HG02840 (cell line): ENCODE data around the gene AP1M2.
"Not testable (repeated sequence)": the region's sequence is repeated elsewhere in the genome, so short reads cannot be mapped to it uniquely, and the experiment has no call there.

Source experiments
- ATAC-seq: cut with Tn5 transposase; IDR thresholded peaks from one replicate; pipeline ENCODE4 v1.9.1; 2021; ENCODE audit warnings: mild to moderate bottlenecking, moderate library complexity, moderate number of reproducible peaks; ENCODE audit not compliant: unreplicated experiment, low FRiP score

AP1M2 gene

GRCh38 chr19:10566408-10566657 lies 20.8 kb downstream of the AP1M2 start:
- no peak for ATAC-seq

DNA sequence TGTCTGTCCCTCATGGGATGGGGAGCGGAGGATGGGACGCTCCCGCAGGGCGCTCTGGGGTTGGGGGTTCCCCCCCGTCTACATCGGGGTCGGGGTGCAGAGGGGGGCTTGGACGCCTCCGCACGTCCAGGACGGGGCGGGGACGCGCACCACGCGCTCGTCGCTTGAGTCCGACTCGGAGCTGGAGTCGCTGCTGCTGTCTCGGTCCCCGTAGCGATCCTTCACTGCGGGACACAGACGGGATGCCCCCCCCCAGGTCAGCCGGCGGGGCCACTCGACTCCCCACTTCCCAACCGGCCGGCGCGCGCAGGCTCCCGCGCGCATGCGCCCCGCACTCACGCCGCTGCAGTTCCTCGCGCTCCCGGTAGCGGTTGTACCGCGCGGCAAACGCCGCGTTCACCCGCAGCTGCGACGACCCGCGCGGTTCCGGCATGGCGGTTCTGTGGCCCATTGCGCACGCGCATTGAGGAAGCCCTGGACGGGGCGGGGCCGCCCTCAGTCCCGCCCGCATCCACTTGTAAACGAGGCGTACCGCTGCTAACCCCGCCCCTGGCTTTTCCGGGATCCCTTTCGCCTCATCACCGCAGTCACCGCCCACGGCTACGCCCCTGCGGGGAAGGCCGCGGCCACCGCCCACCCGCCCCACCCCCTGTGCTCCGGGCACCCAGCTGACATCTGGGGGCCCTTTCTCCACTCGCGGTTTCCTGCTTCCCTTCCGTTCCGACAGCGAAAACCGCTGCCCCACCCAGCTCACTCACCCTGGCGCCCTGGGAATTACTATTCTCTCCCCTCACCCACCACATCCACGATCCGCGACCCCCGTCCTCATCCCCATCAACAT lies 21.3 kb downstream of the AP1M2 start, which contains the start of gene KRI1:
Gene KRI1, minus strand, starts transcription at position 444 of the 841 bp plus-strand sequence. Its CDS starts 11 bp downstream, at position 433.
- ATAC-seq, result peak; percentile 63

DNA sequence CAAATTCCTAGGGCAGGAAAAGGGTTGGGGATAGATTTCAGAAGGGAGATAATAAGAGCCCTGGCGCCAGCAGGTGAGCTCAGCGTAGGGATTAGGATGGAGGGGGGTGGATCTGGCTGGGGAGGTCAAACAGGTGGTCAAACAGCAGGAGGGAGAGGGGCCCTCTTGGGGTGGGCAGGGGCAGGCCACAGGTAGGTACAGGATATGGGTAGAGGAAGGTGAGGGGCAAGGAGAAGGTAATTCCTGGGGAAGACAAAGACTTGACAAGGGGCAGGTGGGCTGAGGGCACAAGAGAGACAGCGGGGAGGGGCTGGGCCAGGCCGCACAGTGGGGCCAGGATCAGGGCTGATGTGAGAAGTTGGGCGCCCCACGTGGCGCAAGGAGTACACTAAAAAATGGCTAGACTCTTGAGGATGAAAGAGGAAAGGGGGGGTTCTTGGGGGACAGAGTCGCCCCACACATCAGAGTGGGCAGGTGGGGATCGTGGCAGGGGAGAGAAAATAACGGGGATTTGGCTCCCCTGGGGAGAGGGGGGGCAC lies 22.0 kb downstream of the AP1M2 start:
- ATAC-seq, result no peak

DNA sequence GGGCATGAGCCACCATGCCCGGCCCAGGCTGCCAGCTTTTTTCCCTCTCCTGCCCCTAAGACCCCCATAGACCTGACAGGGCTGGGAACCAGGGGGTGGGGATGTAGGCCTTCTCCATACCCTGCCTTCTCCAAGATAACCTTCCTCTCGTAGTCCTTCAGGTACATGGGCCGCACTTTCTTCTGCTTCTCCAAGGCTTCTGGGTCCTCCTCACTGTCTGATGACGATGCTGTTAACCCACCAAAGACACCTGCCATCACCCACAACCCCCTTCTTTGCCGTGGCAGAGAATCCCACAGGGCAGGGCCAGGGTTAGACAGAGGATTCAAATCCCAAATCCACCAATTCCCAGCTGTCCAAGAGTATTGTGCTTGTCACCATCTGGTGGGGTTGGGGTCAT lies 24.5 kb downstream of the AP1M2 start:
- no peak for ATAC-seq

DNA sequence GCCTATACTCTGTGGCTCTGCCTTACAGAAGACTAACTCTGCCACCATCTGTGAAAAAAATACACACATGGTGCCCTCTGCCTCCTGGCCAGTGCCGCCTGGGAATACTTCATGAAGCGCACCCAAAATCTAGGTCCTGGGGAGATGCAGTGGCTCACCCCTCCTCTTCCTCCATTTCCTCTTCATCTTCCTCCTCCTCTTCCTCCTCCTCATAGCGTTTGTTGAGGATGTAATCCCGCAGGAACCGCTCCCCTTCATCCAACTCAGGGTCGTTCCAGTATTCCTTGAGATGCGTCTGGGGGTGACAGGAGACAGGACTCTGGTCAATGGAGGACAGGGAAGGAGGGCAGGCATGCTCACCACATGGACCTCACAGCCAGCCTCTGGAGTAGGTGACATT lies 27.0 kb downstream of the AP1M2 start:
- ATAC-seq, result no peak

- no peak for ATAC-seq
Observed at GRCh38 chr19:10557603-10558197, 29.4 kb downstream of the AP1M2 start.

DNA sequence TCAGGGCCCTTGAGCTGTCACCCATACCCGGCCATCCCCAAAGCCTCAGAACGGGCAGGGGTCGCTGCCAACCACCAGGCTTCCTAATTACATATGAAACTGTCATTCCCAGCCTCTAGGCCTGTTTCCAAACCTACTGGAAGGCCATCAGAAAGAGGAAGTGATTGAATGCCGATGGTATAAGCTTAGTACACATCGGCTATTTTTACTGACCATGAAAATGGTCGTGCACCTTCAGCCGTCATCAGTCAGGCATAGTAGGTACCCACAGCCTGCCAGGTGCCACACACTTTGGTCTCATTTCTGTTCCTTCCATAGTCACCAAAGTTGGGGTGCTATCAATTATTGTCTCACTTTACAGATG lies 31.5 kb downstream of the AP1M2 start:
- no peak for ATAC-seq

- ATAC-seq, result no peak
Observed at GRCh38 chr19:10554760-10555609, 32.1 kb downstream of the AP1M2 start.

DNA sequence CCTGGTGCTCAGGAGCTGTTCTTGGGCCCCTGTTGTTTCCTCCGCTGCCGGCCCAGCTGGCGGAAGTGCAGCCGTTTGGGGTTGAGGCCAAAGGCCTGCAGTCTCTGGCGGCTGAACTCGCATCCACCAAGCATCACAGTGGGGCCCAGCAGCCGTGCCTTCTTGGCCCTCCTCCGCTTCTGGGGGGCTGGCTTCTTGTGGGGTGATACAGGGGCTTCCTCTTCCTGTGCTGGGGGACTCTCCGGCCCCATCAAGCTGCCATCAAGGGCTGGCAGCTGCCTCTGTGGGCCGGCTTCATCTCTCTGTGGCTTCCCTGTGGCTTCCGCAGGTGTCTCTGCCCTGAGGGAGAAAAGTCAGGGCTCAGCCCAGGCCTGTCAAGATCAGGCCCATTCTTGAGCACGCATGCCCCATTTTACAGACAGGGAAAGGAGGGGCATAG lies 33.1 kb downstream of the AP1M2 start:
- ATAC-seq, result peak; percentile 55

DNA sequence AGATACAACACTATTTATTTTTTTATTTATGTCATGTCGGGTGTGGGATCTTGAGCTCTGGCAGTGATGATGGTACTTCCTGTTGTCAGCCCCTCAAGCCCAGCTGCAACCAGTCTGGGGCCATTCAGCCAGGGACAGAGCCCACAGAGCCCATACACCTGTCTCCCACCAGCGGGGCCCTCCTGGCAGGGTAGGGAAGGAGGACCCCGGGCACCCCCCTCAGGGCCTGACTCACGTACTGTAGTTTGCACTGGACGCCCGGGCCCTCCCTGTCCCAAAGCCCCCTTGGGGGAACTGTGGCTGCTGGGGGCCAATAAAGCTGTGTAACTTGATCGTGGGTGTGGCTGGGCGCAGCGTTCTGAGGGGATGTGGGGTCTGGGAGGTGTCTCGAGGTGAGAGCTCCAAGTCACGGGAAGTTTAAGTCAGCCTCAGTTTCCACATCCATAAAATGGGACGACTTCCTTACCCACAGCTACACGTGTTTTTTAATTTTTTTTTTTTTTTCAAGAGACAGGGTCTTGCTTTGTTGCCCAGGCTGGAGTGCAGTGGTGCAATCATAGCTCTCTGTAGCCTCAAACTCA lies 33.9 kb downstream of the AP1M2 start:
- ATAC-seq, result no peak

DNA sequence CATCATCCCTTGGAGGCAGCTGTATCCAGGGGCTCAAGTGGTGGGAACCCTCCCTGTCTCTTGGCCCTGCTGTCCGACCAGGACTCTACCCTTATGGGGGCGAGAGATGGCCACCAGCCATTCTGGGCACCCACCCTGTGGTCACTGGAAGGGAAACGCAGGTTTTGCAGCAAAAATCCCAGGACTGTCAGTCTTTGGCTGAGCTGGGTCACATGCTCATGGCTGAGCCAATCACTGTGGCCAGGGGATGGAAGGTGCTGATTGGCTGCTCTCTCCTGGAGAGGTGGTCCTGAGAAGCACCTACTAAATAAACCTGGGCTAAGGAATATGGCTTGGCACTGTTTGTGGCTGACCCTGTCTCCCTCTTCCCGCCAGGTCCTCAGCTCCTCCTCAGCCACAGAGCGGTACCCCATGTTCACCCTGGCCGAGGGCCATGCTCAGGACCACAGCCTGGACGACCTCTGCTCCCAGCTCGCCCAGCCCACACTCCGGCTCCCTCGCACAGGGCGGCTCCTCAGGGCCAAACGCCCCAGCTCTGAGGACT lies 34.5 kb downstream of the AP1M2 start:
- no peak for ATAC-seq

DNA sequence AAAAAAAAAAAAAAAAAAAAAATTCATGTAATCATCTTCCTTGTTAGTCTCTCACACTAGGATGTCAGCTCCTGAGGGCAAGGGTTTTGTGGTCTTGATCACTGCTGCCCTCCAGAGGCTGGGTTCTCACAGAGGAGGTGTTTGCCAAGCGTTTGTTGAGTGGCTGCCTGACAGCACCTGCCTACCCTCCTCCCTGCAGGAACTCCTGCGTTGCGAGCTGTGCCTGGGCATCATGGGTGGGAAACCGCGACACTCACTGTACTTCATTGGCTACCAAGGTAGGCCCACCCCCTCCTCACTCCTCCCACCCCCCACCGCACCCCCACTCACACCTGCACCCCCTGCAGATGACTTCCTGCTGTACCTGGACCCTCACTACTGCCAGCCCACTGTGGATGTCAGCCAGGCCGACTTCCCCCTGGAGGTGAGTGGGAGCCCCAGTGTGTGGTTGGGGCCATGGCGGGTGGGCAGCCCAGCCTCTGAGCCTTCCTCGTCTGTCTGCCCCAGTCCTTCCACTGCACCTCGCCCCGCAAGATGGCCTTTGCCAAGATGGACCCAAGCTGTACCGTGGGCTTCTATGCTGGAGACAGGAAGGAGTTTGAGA lies 35.3 kb downstream of the AP1M2 start:
- no peak for ATAC-seq

- ATAC-seq, result not testable (repeated sequence)
Observed at GRCh38 chr19:10551006-10551405, 36.1 kb downstream of the AP1M2 start.

GRCh38 chr19:10550336-10550735 lies 36.8 kb downstream of the AP1M2 start:
- no peak for ATAC-seq

DNA sequence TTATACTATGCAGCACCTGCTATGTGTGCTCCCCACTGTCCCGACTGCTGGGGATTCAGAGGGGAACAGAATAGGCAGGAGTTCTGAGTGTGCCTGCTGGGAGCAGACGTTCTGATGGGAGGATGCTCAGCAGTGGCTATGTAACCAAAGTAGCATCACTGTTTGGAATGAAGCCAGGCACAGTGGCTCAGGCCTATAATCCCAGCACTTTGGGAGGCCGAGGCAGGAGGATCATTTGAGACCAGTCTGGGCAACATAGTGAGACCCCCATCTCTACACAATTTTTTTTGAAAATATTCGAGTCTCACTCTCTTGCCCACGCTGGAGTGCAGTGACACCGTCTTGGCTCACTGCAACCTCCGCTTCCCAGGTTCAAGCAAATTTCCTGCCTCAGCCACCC lies 37.4 kb downstream of the AP1M2 start:
- ATAC-seq, result no peak

GRCh38 chr19:10548746-10549276 lies 38.3 kb downstream of the AP1M2 start:
- ATAC-seq, result no peak

- ATAC-seq, result no peak
Observed at GRCh38 chr19:10546817-10547216, 40.3 kb downstream of the AP1M2 start.

- ATAC-seq, result no peak
Observed at GRCh38 chr19:10544753-10545251, 42.3 kb downstream of the AP1M2 start.

- no peak for ATAC-seq
Observed at GRCh38 chr19:10544242-10544752, 42.8 kb downstream of the AP1M2 start.
